Measurements from ENCODE around the gene CMIP.

DNA sequence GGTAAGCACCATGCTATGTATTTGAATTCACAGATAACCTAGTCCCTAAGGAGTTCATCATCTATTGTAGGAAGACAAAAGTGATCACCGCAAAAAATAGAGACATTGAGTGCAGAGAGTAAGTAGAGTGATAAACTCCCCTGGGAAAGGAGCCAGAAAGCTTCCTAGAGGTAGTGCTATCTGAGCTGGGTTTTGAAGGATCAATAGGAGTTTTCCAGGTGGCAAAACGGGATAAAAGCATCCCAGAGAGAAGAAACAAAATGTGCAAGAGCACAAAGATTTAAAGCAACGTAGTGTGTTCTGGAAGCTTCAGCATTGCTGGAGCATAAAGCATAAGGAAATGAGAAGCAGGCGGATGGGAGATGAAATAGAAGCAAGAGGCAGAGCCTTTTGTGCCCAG lies 213.8 kb downstream of the CMIP start:
- TF ChIP-seq YY1 (IDR thresholded peaks at IDR 0.05; ENCODE audit: low read depth) = no peak
- no peak for TF ChIP-seq EP300 (IDR thresholded peaks at IDR 0.05; ENCODE audit: borderline replicate concordance)
- TF ChIP-seq RAD21 (IDR thresholded peaks at IDR 0.05; ENCODE audit: low read depth) = no peak
- TF ChIP-seq, protein P1, sequence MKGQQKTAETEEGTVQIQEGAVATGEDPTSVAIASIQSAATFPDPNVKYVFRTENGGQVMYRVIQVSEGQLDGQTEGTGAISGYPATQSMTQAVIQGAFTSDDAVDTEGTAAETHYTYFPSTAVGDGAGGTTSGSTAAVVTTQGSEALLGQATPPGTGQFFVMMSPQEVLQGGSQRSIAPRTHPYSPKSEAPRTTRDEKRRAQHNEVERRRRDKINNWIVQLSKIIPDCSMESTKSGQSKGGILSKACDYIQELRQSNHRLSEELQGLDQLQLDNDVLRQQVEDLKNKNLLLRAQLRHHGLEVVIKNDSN (IDR thresholded peaks at IDR 0.05) = no peak
- TF ChIP-seq CREB1 (IDR thresholded peaks at IDR 0.05; ENCODE audit: low read depth) = no peak
- no peak for TF ChIP-seq ZBTB7A (IDR thresholded peaks at IDR 0.05; ENCODE audit: low read depth)
- no peak for TF ChIP-seq NFIC (IDR thresholded peaks at IDR 0.05)
- TF ChIP-seq, protein P2, sequence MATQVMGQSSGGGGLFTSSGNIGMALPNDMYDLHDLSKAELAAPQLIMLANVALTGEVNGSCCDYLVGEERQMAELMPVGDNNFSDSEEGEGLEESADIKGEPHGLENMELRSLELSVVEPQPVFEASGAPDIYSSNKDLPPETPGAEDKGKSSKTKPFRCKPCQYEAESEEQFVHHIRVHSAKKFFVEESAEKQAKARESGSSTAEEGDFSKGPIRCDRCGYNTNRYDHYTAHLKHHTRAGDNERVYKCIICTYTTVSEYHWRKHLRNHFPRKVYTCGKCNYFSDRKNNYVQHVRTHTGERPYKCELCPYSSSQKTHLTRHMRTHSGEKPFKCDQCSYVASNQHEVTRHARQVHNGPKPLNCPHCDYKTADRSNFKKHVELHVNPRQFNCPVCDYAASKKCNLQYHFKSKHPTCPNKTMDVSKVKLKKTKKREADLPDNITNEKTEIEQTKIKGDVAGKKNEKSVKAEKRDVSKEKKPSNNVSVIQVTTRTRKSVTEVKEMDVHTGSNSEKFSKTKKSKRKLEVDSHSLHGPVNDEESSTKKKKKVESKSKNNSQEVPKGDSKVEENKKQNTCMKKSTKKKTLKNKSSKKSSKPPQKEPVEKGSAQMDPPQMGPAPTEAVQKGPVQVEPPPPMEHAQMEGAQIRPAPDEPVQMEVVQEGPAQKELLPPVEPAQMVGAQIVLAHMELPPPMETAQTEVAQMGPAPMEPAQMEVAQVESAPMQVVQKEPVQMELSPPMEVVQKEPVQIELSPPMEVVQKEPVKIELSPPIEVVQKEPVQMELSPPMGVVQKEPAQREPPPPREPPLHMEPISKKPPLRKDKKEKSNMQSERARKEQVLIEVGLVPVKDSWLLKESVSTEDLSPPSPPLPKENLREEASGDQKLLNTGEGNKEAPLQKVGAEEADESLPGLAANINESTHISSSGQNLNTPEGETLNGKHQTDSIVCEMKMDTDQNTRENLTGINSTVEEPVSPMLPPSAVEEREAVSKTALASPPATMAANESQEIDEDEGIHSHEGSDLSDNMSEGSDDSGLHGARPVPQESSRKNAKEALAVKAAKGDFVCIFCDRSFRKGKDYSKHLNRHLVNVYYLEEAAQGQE (IDR thresholded peaks at IDR 0.05; ENCODE audit: low read depth) = no peak
- no peak for TF ChIP-seq FOXM1 (IDR thresholded peaks at IDR 0.05; ENCODE audit: borderline replicate concordance, low read depth)
